ENCODE results near the gene OR8A1.
"Not testable (repeated sequence)": the region's sequence is repeated elsewhere in the genome, so short reads cannot be mapped to it uniquely, and the experiment has no call there.

The OR8A1 gene

GRCh38 chr11:124597626-124598025 lies 27.8 kb downstream of the OR8A1 start:
- H3K4me3 ChIP-seq (ENCODE audit: low read length) = no peak overlapping the region
- no peaks in the 10 kb centered on the region for H3K27me3 ChIP-seq (ENCODE audit: insufficient read depth, low read length)
- peaks cover 6% of the 10 kb centered on the region; the same call in 1 of the 2 replicates for H3K4me1 ChIP-seq (ENCODE audit: insufficient read depth, low read length)
- H3K27ac ChIP-seq (ENCODE audit: low read length) = no peak overlapping the region
- H3K36me3 ChIP-seq (ENCODE audit: insufficient read depth, low read depth, low read length) = no peaks in the 10 kb centered on the region
- H3K9ac ChIP-seq (ENCODE audit: low read depth, low read length) = no peak overlapping the region
- H3K9me3 ChIP-seq (ENCODE audit: insufficient read depth, low read depth, low read length) = no peaks in the 10 kb centered on the region

GRCh38 chr11:124600621-124601320 lies 31.0 kb downstream of the OR8A1 start:
- Histone ChIP-seq H3K27me3 (ENCODE audit: insufficient read depth, low read length) (no peaks in the 10 kb centered on the region), H3K9ac (ENCODE audit: low read depth, low read length) (no peak overlapping the region), H3K4me3 (ENCODE audit: low read length) (no peak overlapping the region), H3K36me3 (ENCODE audit: insufficient read depth, low read depth, low read length) (no peaks in the 10 kb centered on the region), H3K27ac (ENCODE audit: low read length) (no peak overlapping the region), H3K9me3 (ENCODE audit: insufficient read depth, low read depth, low read length) (no peaks in the 10 kb centered on the region), H3K4me1 (ENCODE audit: insufficient read depth, low read length) (peaks cover 6% of the 10 kb centered on the region; the same call in 1 of the 2 replicates)

GRCh38 chr11:124602193-124602592 lies 32.4 kb downstream of the OR8A1 start:
- no peaks in the 10 kb centered on the region for H3K27me3 ChIP-seq (ENCODE audit: insufficient read depth, low read length)
- H3K9me3 ChIP-seq (ENCODE audit: insufficient read depth, low read depth, low read length) = no peaks in the 10 kb centered on the region
- H3K4me1 ChIP-seq (ENCODE audit: insufficient read depth, low read length) = peaks cover 6% of the 10 kb centered on the region; the same call in 1 of the 2 replicates

GRCh38 chr11:124602723-124603122 lies 32.9 kb downstream of the OR8A1 start:
- H3K4me1 ChIP-seq (ENCODE audit: insufficient read depth, low read length); H3K4me3 ChIP-seq (ENCODE audit: low read length); H3K9ac ChIP-seq (ENCODE audit: low read depth, low read length); H3K27ac ChIP-seq (ENCODE audit: low read length); H3K27me3 ChIP-seq (ENCODE audit: insufficient read depth, low read length); H3K36me3 ChIP-seq (ENCODE audit: insufficient read depth, low read depth, low read length); H3K9me3 ChIP-seq (ENCODE audit: insufficient read depth, low read depth, low read length): not testable (repeated sequence)

More at GRCh38 chr11:124602193-124602592, 32.4 kb downstream of the OR8A1 start:
- no peaks in the 10 kb centered on the region for H3K36me3 ChIP-seq (ENCODE audit: insufficient read depth, low read depth, low read length)
- no peak overlapping the region for H3K4me3 ChIP-seq (ENCODE audit: low read length)
- no peak overlapping the region for H3K27ac ChIP-seq (ENCODE audit: low read length)
- H3K9ac ChIP-seq (ENCODE audit: low read depth, low read length) = no peak overlapping the region

- H3K27ac ChIP-seq (ENCODE audit: low read length) = no peak overlapping the region
- no peaks in the 10 kb centered on the region for H3K27me3 ChIP-seq (ENCODE audit: insufficient read depth, low read length)
- H3K9me3 ChIP-seq (ENCODE audit: insufficient read depth, low read depth, low read length) = no peaks in the 10 kb centered on the region
- no peaks in the 10 kb centered on the region for H3K36me3 ChIP-seq (ENCODE audit: insufficient read depth, low read depth, low read length)
- no peak overlapping the region for H3K9ac ChIP-seq (ENCODE audit: low read depth, low read length)
- peaks cover 5% of the 10 kb centered on the region; the same call in 1 of the 2 replicates for H3K4me1 ChIP-seq (ENCODE audit: insufficient read depth, low read length)
- H3K4me3 ChIP-seq (ENCODE audit: low read length) = no peak overlapping the region
Measured at GRCh38 chr11:124605719-124606118, 35.9 kb downstream of the OR8A1 start.

- Histone ChIP-seq H3K4me1 (ENCODE audit: insufficient read depth, low read length) (no peaks in the 10 kb centered on the region), H3K9ac (ENCODE audit: low read depth, low read length) (no peak overlapping the region), H3K9me3 (ENCODE audit: insufficient read depth, low read depth, low read length) (no peaks in the 10 kb centered on the region), H3K27ac (ENCODE audit: low read length) (no peak overlapping the region), H3K4me3 (ENCODE audit: low read length) (no peak overlapping the region), H3K27me3 (ENCODE audit: insufficient read depth, low read length) (no peaks in the 10 kb centered on the region), H3K36me3 (ENCODE audit: insufficient read depth, low read depth, low read length) (no peaks in the 10 kb centered on the region)
Measured at GRCh38 chr11:124608147-124608546, 38.4 kb downstream of the OR8A1 start.

GRCh38 chr11:124610295-124610694 lies 40.5 kb downstream of the OR8A1 start:
- no peak overlapping the region for H3K27ac ChIP-seq (ENCODE audit: low read length)

DNA sequence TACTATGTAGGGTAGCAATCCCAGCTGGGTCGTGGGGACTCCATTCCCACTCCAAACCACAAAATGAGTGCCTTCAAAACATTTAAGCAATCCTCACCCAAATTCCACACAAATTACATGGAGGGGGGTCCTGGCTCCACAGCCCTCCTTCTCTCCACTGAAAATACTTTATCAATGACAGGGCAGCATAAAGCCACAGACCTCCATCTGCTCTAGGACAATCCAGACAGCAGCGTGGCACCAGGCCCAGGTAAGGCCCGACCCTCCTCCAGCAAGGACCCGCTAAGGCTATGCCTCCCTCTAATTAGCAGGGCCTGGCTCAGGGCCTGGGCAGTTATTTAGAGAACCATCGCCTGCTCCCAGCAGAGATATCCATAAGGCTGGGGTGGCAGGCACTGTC lies 41.3 kb downstream of the OR8A1 start, which contains the start of gene PANX3:
Gene PANX3, plus strand, starts transcription at position 365 of the 400 bp plus-strand sequence. CDS start 129 bp downstream, outside the sequence.
- no peaks in the 10 kb centered on the region for H3K9me3 ChIP-seq (ENCODE audit: insufficient read depth, low read depth, low read length)
- H3K4me3 ChIP-seq (ENCODE audit: low read length) = no peak within 1 kb of the TSS
- no peaks in the 10 kb centered on the region for H3K27me3 ChIP-seq (ENCODE audit: insufficient read depth, low read length)
- H3K4me1 ChIP-seq (ENCODE audit: insufficient read depth, low read length) = no peaks in the 10 kb centered on the region
- no peak within 1 kb of the TSS for H3K9ac ChIP-seq (ENCODE audit: low read depth, low read length)
- no peaks in the 10 kb centered on the region for H3K36me3 ChIP-seq (ENCODE audit: insufficient read depth, low read depth, low read length)
- no peak within 1 kb of the TSS for H3K27ac ChIP-seq (ENCODE audit: low read length)

More at GRCh38 chr11:124610295-124610694, 40.5 kb downstream of the OR8A1 start:
- Histone ChIP-seq H3K9me3 (ENCODE audit: insufficient read depth, low read depth, low read length) (no peaks in the 10 kb centered on the region), H3K4me1 (ENCODE audit: insufficient read depth, low read length) (no peaks in the 10 kb centered on the region), H3K36me3 (ENCODE audit: insufficient read depth, low read depth, low read length) (no peaks in the 10 kb centered on the region), H3K4me3 (ENCODE audit: low read length) (no peak overlapping the region), H3K27me3 (ENCODE audit: insufficient read depth, low read length) (no peaks in the 10 kb centered on the region), H3K9ac (ENCODE audit: low read depth, low read length) (no peak overlapping the region)

- H3K36me3 ChIP-seq (ENCODE audit: insufficient read depth, low read depth, low read length) = no peaks in the 10 kb centered on the region
- H3K4me3 ChIP-seq (ENCODE audit: low read length) = no peak overlapping the region
- no peak overlapping the region for H3K27ac ChIP-seq (ENCODE audit: low read length)
- no peaks in the 10 kb centered on the region for H3K27me3 ChIP-seq (ENCODE audit: insufficient read depth, low read length)
- H3K9me3 ChIP-seq (ENCODE audit: insufficient read depth, low read depth, low read length) = no peaks in the 10 kb centered on the region
- H3K9ac ChIP-seq (ENCODE audit: low read depth, low read length) = no peak overlapping the region
- no peaks in the 10 kb centered on the region for H3K4me1 ChIP-seq (ENCODE audit: insufficient read depth, low read length)
Measured at GRCh38 chr11:124612045-124612444, 42.2 kb downstream of the OR8A1 start.

GRCh38 chr11:124612567-124613246 lies 42.9 kb downstream of the OR8A1 start:
- H3K27ac ChIP-seq (ENCODE audit: low read length) = no peak overlapping the region
- H3K4me3 ChIP-seq (ENCODE audit: low read length) = no peak overlapping the region
- no peak overlapping the region for H3K9ac ChIP-seq (ENCODE audit: low read depth, low read length)
- H3K9me3 ChIP-seq (ENCODE audit: insufficient read depth, low read depth, low read length) = no peaks in the 10 kb centered on the region
- no peaks in the 10 kb centered on the region for H3K36me3 ChIP-seq (ENCODE audit: insufficient read depth, low read depth, low read length)
- no peaks in the 10 kb centered on the region for H3K27me3 ChIP-seq (ENCODE audit: insufficient read depth, low read length)
- no peaks in the 10 kb centered on the region for H3K4me1 ChIP-seq (ENCODE audit: insufficient read depth, low read length)

- Histone ChIP-seq H3K9ac (ENCODE audit: low read depth, low read length) (no peak overlapping the region), H3K4me1 (ENCODE audit: insufficient read depth, low read length) (peaks cover 5% of the 10 kb centered on the region), H3K27me3 (ENCODE audit: insufficient read depth, low read length) (peaks cover 18% of the 10 kb centered on the region), H3K27ac (ENCODE audit: low read length) (no peak overlapping the region), H3K4me3 (ENCODE audit: low read length) (no peak overlapping the region), H3K9me3 (ENCODE audit: insufficient read depth, low read depth, low read length) (no peaks in the 10 kb centered on the region), H3K36me3 (ENCODE audit: insufficient read depth, low read depth, low read length) (no peaks in the 10 kb centered on the region)
Measured at GRCh38 chr11:124618863-124619262, 49.1 kb downstream of the OR8A1 start.
